Kidney (tissue), 14 donors: ENCODE data around the gene WWOX. TPM values are rescaled to one million over a fixed set of nuclear protein-coding genes. Genes with fewer than 3 reads are reported as not detected.

Experiments used
- DNase-seq, 5 donors: peaks; one replicate each; pipeline ENCODE4 v3.0.0-alpha.2; 2013 to 2020
- FAIRE-seq: peaks from 2 replicates; lab custom pipeline; 2012; peaks lifted over from hg19 to GRCh38; lab: Jason Lieb, UNC
- H3K27ac ChIP-seq, 2 donors: one replicate each; pipeline ENCODE4 v1.7.0; 2013; ENCODE audit warnings: low read depth in 2 of 2, low read length in 2 of 2, inconsistent platforms in 1 of 2
- H3K27me3 ChIP-seq: one replicate; pipeline ENCODE4 v1.7.1; 2013; ENCODE audit warnings: low read length, inconsistent platforms; ENCODE audit not compliant: control insufficient read depth, insufficient read depth
- H3K36me3 ChIP-seq, 3 donors: one replicate each; pipeline versions ENCODE4 v1.7.0 to v1.7.1; 2013; ENCODE audit warnings: low read length in 3 of 3, control low read depth in 1 of 3, inconsistent platforms in 1 of 3; ENCODE audit not compliant: insufficient read depth in 3 of 3, control insufficient read depth in 2 of 3
- H3K4me1 ChIP-seq, 3 donors: one replicate each; pipeline versions ENCODE4 v1.7.0 to v1.7.1; 2013; ENCODE audit warnings: low read length in 3 of 3, inconsistent platforms in 1 of 3, low read depth in 1 of 3; ENCODE audit not compliant: control insufficient read depth in 2 of 3, insufficient read depth in 2 of 3
- H3K4me3 ChIP-seq, 3 donors: one replicate each; pipeline versions ENCODE4 v1.7.0 to v1.8.1; 2013; ENCODE audit warnings: low read length in 3 of 3, control low read depth in 1 of 3, inconsistent platforms in 1 of 3
- H3K9ac ChIP-seq, 3 donors: one replicate each; pipeline versions ENCODE4 v1.7.0 to v1.7.1; 2013; ENCODE audit warnings: low read length in 3 of 3, control low read depth in 1 of 3, inconsistent platforms in 1 of 3
- H3K9me3 ChIP-seq, 3 donors: one replicate each; pipeline versions ENCODE4 v1.7.0 to v1.7.1; 2013; ENCODE audit warnings: low read length in 3 of 3, control low read depth in 1 of 3, inconsistent platforms in 1 of 3; ENCODE audit not compliant: control insufficient read depth in 2 of 3, insufficient read depth in 1 of 3
- intact Hi-C: fragments of 100-400 bp; cut with DNase I; formaldehyde crosslinking; loops from one replicate; pipeline ENCODE4 v1.11.1; 2022
- polyA plus RNA-seq: library from polyadenylated mRNA; stranded (reverse); fragments of 350-450 nt; fragmentation: Illumina TruSeq; extraction: RNeasy Lipid Tissue Mini Kit (QIAGEN cat#74804); gene quantifications from one replicate; pipeline ENCODE4 v1.2.3, GENCODE V29; 2014; ENCODE audit warnings: low read depth, low replicate concordance; ENCODE audit not compliant: insufficient read depth
- total RNA-seq: library from RNA; stranded (reverse); fragmentation: NEBNext Ultra II Directional; extraction: Animal tissue kit (Norgen Biotek cat#: 25700); gene quantifications from one replicate; pipeline ENCODE4 v1.2.1, GENCODE V29; 2021
- TF ChIP-seq, protein P1 (sequence below): IDR thresholded peaks from 3 replicates; pipeline ENCODE4 v1.5.1; 2012; ENCODE audit warnings: mild to moderate bottlenecking, moderate library complexity, borderline replicate concordance; ENCODE audit not compliant: insufficient read depth; ENCODE audit errors: extremely low read depth
- donor health status: control.
- donor health status: control.
- donor health status: control.
- donor health status: control.
- donor health status: control.
- donor health status: DM: yes; HTN: yes; CAD: no.
- donor health status: Normal renal cell carcinoma (clear cell type).

Gene WWOX
- total and polyA plus RNA-seq, 2 donors from 2014 or later = 22.5 to 30.3 TPM

DNA sequence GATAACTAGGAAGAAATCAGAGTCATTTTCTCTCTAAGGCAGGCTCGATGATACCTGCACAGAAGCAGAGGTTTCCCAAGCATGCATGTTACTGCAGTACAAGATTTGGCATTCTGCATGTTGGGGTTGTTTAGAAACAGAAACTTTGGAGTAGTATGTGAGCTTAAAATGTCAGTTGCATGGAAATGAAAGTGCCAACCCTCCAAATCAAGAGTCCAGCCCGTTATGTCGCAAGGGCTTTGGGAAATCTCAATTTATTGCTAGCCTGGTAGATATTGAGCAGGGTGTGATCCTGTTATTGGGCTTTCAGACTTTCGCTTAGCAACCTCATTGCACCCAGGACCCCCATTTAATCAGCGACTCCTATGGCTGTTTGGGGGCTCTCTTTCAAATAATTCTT, 1010.3 kb downstream of the WWOX start:
- no peak overlapping the region for H3K9ac ChIP-seq
- FAIRE-seq = no peak
- no peak overlapping the region for H3K27ac ChIP-seq
- H3K36me3 ChIP-seq = no peaks in the 10 kb centered on the region
- H3K4me3 ChIP-seq = no peak overlapping the region
- no peaks in the 10 kb centered on the region for H3K9me3 ChIP-seq
- no peaks in the 10 kb centered on the region for H3K4me1 ChIP-seq
- DNase-seq = no peak
- TF ChIP-seq, protein P1, sequence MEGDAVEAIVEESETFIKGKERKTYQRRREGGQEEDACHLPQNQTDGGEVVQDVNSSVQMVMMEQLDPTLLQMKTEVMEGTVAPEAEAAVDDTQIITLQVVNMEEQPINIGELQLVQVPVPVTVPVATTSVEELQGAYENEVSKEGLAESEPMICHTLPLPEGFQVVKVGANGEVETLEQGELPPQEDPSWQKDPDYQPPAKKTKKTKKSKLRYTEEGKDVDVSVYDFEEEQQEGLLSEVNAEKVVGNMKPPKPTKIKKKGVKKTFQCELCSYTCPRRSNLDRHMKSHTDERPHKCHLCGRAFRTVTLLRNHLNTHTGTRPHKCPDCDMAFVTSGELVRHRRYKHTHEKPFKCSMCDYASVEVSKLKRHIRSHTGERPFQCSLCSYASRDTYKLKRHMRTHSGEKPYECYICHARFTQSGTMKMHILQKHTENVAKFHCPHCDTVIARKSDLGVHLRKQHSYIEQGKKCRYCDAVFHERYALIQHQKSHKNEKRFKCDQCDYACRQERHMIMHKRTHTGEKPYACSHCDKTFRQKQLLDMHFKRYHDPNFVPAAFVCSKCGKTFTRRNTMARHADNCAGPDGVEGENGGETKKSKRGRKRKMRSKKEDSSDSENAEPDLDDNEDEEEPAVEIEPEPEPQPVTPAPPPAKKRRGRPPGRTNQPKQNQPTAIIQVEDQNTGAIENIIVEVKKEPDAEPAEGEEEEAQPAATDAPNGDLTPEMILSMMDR = no peak
- intact Hi-C loops = no loop called here
- no peaks in the 10 kb centered on the region for H3K27me3 ChIP-seq

DNA sequence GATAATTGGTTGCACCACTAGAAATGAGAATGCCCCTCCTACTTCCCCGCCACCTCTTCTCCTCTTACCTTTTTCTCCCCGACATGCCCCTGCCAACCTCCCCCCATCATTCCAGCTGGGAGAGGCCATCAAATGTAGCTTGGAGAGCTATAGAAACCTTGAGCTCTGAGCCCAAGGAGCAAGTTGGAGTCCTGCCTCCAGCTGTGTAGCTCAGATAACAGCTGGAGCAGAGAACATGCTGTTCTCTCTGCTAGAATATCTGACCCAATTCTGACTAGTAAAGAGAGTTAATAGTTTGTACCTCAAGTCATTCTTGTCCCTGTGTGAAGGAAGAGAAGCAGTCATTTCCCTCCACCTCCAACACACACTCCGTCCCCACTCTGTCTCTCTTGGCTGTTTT, 1010.8 kb downstream of the WWOX start:
- no peak for DNase-seq

DNA sequence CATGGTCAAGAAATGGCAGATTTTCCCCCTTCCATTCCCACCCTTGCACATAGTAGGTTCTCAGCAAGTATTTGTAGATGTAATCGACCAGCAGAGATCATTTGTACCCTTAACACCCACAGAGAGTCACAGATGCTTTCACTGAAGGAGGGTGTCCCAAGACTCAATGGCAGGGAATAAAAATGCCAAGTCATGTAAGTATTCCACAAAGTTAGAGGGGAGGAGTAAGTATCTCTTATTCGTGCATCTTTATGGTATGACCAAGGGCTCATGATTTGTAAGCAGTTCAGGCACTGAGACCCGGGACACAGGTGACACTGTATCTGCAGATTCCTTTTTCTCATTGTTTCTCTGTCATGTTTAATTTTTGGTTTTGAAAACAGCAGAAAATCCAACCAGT, 1011.5 kb downstream of the WWOX start:
- Histone ChIP-seq H3K9ac (no peak overlapping the region), H3K27ac (no peak overlapping the region), H3K4me1 (no peaks in the 10 kb centered on the region), H3K9me3 (no peaks in the 10 kb centered on the region), H3K36me3 (no peaks in the 10 kb centered on the region), H3K4me3 (no peak overlapping the region), H3K27me3 (no peaks in the 10 kb centered on the region)
- intact Hi-C loops = no loop called here
- FAIRE-seq = no peak
- DNase-seq = no peak
- TF ChIP-seq, protein P1 = no peak

More for the DNA sequence above, 1010.8 kb downstream of the WWOX start:
- no peaks in the 10 kb centered on the region for H3K9me3 ChIP-seq
- no peak overlapping the region for H3K27ac ChIP-seq
- intact Hi-C loops = no loop called here
- no peak for FAIRE-seq
- no peak overlapping the region for H3K9ac ChIP-seq
- no peak overlapping the region for H3K4me3 ChIP-seq
- no peaks in the 10 kb centered on the region for H3K27me3 ChIP-seq
- H3K4me1 ChIP-seq = no peaks in the 10 kb centered on the region
- H3K36me3 ChIP-seq = no peaks in the 10 kb centered on the region
- TF ChIP-seq, protein P1 = no peak

DNA sequence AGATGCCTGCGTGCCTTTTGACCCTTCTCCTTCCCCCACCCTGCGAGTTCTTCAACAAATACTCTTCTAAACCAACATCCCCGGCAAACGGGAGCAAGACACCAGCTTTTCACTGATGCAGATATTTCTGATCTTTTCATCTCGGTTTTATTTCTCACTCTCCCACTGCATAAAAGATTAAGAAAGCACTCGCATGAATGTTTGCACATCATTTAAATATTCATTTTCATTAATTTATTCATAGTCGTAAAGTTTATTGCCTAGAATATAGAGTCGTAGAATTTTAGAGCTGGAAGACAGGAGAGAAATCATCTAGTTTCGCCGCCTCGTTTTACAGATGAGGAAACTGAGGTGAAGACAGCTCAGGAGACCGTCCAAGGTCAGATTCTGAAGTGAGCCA, 1013.0 kb downstream of the WWOX start:
- no peak for FAIRE-seq
- intact Hi-C loops = no loop called here
- TF ChIP-seq, protein P1 = no peak

More for the DNA sequence above, 1013.0 kb downstream of the WWOX start:
- Histone ChIP-seq H3K27ac (no peak overlapping the region), H3K9me3 (peaks cover 0 to 4% (median 4%) of the 10 kb centered on the region in 3 donors), H3K4me1 (no peaks in the 10 kb centered on the region), H3K27me3 (no peaks in the 10 kb centered on the region), H3K9ac (no peak overlapping the region), H3K36me3 (no peaks in the 10 kb centered on the region), H3K4me3 (no peak overlapping the region)
- DNase-seq = no peak
